ENCODE results near the gene C19orf12. TPM values are rescaled to one million over a fixed set of nuclear protein-coding genes. Genes with fewer than 3 reads are reported as not detected.
"Not testable (repeated sequence)": the region's sequence is repeated elsewhere in the genome, so short reads cannot be mapped to it uniquely, and the experiment has no call there.

Gene C19orf12
- total RNA-seq, 1 experiment from 2014 or later = 15.5 TPM

GRCh38 chr19:29711584-29712132 is 3.4 kb downstream of the C19orf12 start (continued):
- TF ChIP-seq ZNF425 (CRISPR knock-in tag; conservative IDR thresholded peaks at IDR 0.05) (no peak), SMAD4 (CRISPR knock-in tag; IDR thresholded peaks at IDR 0.05) (no peak), MLX (CRISPR knock-in tag; IDR thresholded peaks at IDR 0.05) (no peak)
- TF ChIP-seq, protein P1, sequence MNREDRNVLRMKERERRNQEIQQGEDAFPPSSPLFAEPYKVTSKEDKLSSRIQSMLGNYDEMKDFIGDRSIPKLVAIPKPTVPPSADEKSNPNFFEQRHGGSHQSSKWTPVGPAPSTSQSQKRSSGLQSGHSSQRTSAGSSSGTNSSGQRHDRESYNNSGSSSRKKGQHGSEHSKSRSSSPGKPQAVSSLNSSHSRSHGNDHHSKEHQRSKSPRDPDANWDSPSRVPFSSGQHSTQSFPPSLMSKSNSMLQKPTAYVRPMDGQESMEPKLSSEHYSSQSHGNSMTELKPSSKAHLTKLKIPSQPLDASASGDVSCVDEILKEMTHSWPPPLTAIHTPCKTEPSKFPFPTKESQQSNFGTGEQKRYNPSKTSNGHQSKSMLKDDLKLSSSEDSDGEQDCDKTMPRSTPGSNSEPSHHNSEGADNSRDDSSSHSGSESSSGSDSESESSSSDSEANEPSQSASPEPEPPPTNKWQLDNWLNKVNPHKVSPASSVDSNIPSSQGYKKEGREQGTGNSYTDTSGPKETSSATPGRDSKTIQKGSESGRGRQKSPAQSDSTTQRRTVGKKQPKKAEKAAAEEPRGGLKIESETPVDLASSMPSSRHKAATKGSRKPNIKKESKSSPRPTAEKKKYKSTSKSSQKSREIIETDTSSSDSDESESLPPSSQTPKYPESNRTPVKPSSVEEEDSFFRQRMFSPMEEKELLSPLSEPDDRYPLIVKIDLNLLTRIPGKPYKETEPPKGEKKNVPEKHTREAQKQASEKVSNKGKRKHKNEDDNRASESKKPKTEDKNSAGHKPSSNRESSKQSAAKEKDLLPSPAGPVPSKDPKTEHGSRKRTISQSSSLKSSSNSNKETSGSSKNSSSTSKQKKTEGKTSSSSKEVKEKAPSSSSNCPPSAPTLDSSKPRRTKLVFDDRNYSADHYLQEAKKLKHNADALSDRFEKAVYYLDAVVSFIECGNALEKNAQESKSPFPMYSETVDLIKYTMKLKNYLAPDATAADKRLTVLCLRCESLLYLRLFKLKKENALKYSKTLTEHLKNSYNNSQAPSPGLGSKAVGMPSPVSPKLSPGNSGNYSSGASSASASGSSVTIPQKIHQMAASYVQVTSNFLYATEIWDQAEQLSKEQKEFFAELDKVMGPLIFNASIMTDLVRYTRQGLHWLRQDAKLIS (CRISPR knock-in tag; IDR thresholded peaks at IDR 0.05; ENCODE audit: borderline replicate concordance) = no peak

DNA sequence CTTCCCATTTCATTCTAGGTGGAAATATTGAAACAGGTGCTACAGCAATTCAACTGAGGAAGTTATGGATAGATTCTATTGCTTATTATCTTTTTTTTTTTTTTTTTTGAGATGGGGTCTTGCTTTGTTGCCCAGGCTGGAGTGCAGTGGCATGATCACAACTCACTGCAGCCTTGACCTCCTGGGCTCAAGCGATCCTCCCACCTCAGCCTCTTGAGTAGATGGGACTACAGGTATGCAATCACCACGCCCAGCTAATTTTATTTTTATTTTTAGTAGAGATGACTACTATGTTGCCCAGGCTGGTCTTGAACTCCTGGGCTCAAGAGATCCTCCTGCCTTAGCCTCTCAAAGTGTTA is 5.6 kb downstream of the C19orf12 start:
- H3K9me3 Mint-ChIP-seq; H3K36me3 Mint-ChIP-seq; H3K4me3 Mint-ChIP-seq; H3K27ac Mint-ChIP-seq; ATAC-seq; H3K27me3 Mint-ChIP-seq (ENCODE audit: low read depth); DNase-seq (ENCODE audit: low spot score); POLR2A ChIA-PET; CTCF ChIA-PET: not testable (repeated sequence)
- peaks cover 19% of the 10 kb centered on the region for H3K4me1 Mint-ChIP-seq

GRCh38 chr19:29708554-29709439 is 6.3 kb downstream of the C19orf12 start:
- no peak overlapping the region for H3K27ac Mint-ChIP-seq
- no peak for DNase-seq (ENCODE audit: low spot score)
- CTCF ChIA-PET = interaction anchor here (1.2 to 3.2 kb wide), 2 partner anchors 8 to 15 kb away, joined by 3 to 13 read pairs; no protein-coding TSS in a partner anchor
- H3K27me3 Mint-ChIP-seq (ENCODE audit: low read depth) = no peaks in the 10 kb centered on the region
- no peak for ATAC-seq
- POLR2A ChIA-PET = no interaction called here
- no peaks in the 10 kb centered on the region for H3K9me3 Mint-ChIP-seq
- H3K36me3 Mint-ChIP-seq = peaks cover 3% of the 10 kb centered on the region; the same call in 1 of the 2 replicates
- H3K4me3 Mint-ChIP-seq = no peak overlapping the region
- peaks cover 12% of the 10 kb centered on the region for H3K4me1 Mint-ChIP-seq
- no peak for TF ChIP-seq ELF4 (CRISPR knock-in tag; IDR thresholded peaks at IDR 0.05; ENCODE audit: low read depth)
- TF ChIP-seq, protein P2, sequence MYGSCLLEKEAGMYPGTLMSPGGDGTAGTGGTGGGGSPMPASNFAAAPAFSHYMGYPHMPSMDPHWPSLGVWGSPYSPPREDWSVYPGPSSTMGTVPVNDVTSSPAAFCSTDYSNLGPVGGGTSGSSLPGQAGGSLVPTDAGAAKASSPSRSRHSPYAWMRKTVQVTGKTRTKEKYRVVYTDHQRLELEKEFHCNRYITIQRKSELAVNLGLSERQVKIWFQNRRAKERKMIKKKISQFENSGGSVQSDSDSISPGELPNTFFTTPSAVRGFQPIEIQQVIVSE (CRISPR knock-in tag; IDR thresholded peaks at IDR 0.05; ENCODE audit: borderline replicate concordance) = no peak
- no peak for TF ChIP-seq IRF1 (CRISPR knock-in tag; IDR thresholded peaks at IDR 0.05)
- TF ChIP-seq NFYB (CRISPR knock-in tag; conservative IDR thresholded peaks at IDR 0.05; ENCODE audit: low read depth) = no peak
- no peak for TF ChIP-seq TCF7 (CRISPR knock-in tag; IDR thresholded peaks at IDR 0.05; ENCODE audit: low read depth)
- no peak for TF ChIP-seq NFE2L1 (CRISPR knock-in tag; IDR thresholded peaks at IDR 0.05)
- TF ChIP-seq, protein P3, sequence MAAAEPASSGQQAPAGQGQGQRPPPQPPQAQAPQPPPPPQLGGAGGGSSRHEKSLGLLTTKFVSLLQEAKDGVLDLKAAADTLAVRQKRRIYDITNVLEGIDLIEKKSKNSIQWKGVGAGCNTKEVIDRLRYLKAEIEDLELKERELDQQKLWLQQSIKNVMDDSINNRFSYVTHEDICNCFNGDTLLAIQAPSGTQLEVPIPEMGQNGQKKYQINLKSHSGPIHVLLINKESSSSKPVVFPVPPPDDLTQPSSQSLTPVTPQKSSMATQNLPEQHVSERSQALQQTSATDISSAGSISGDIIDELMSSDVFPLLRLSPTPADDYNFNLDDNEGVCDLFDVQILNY (CRISPR knock-in tag; IDR thresholded peaks at IDR 0.05) = no peak
- no peak for TF ChIP-seq TEAD4 (CRISPR knock-in tag; IDR thresholded peaks at IDR 0.05)
- TF ChIP-seq NR3C1 (CRISPR knock-in tag; conservative IDR thresholded peaks at IDR 0.05; ENCODE audit: low read depth) = no peak
- TF ChIP-seq, protein P4, sequence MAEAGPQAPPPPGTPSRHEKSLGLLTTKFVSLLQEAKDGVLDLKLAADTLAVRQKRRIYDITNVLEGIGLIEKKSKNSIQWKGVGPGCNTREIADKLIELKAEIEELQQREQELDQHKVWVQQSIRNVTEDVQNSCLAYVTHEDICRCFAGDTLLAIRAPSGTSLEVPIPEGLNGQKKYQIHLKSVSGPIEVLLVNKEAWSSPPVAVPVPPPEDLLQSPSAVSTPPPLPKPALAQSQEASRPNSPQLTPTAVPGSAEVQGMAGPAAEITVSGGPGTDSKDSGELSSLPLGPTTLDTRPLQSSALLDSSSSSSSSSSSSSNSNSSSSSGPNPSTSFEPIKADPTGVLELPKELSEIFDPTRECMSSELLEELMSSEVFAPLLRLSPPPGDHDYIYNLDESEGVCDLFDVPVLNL (CRISPR knock-in tag; IDR thresholded peaks at IDR 0.05; ENCODE audit: borderline replicate concordance, low read depth) = no peak
- no peak for TF ChIP-seq ATF1 (CRISPR knock-in tag; IDR thresholded peaks at IDR 0.05)
- TF ChIP-seq EMX1 (CRISPR knock-in tag; IDR thresholded peaks at IDR 0.05) = no peak
- TF ChIP-seq CREB1 (CRISPR knock-in tag; IDR thresholded peaks at IDR 0.05) = no peak
